HG03095 (cell line): ENCODE results near the gene AIG1.
A peak's percentile ranks its signal among the peaks of the same experiment; 100 is the strongest.
"Not testable (repeated sequence)": the region's sequence is repeated elsewhere in the genome, so short reads cannot be mapped to it uniquely, and the experiment has no call there.

Experiments
- ATAC-seq: cut with Tn5 transposase; IDR thresholded peaks from one replicate; pipeline ENCODE4 v1.9.1; 2021; ENCODE audit warnings: moderate library complexity; ENCODE audit not compliant: unreplicated experiment

The AIG1 gene

DNA sequence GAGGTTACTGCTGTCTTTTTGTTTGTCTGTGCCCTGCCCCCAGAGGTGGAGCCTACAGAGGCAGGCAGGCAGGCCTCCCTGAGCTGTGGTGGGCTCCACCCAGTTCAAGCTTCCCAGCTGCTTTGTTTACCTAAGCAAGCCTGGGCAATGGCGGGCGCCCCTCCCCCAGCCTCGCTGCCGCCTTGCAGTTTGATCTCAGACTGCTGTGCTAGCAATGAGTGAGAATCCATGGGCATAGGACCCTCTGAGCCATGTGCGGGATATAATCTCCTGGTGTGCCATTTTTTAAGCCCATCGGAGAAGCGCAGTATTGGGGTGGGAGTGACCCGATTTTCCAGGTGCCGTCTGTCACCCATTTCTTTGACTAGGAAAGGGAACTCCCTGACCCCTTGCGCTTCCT lies 247.1 kb downstream of the AIG1 start:
- ATAC-seq, result not testable (repeated sequence)

DNA sequence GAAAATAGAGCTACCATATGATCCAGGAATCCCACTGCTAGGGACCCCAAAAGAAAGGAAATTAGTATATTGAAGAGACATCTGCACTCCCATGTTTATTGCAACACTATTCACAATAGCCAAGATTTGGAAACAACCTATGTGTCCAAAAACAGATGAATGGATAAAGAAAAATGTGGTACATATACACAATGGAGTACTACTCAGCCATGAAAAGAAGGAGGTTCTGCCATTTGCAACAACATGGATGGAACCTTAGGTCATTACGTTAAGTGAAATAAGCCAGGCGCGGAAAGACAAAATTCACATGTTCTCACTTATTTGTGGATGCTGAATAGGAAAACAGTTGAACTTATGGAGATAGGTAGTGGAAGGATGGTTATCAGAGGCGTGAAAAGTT lies 252.5 kb downstream of the AIG1 start:
- no peak for ATAC-seq

DNA sequence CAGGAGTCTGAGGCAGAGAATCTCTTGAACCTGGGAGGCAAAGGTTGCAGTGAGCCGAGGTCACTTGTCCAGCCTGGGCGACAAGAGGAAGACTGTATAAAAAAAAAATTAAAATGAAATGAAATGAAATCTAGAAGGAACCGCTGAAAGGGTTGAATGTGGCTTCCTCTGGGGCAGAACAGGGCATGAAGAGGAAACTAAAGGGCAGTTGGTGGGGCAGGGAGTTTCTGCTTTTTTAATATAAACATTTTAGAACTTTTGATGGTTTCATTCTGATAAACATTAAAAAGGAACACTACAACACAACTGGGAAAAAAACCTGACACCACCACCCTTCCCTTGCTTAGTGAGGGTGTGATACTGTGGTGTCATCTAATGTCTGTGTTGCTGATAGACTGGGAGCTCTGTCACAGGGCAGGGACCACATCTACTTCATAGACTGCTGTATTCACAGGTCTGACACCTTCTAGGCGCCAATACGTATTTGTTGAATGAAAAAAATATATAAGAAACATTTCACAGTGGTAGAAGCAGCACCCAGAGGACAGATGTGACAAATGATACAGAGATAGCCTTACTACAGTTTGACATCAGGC lies 260.9 kb downstream of the AIG1 start:
- no peak for ATAC-seq

DNA sequence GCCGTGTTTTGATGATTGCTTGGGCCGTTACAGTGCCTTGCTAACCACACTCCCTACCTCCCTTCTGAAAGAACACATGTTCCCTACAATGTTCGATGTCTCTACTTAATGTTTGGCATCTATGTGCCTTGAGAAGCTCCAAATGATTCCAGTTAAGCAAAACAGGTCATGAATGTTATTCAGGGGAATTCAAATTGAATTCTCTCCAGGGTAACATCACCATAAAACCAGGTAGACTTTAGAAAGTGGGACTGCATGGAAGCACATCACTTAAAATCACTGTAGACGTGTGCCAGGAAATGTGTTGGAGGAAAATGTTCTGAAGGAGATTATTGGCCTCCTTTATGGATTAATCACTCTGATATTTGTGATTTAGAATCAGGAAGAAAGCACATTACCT lies 261.7 kb downstream of the AIG1 start:
- ATAC-seq, result no peak

DNA sequence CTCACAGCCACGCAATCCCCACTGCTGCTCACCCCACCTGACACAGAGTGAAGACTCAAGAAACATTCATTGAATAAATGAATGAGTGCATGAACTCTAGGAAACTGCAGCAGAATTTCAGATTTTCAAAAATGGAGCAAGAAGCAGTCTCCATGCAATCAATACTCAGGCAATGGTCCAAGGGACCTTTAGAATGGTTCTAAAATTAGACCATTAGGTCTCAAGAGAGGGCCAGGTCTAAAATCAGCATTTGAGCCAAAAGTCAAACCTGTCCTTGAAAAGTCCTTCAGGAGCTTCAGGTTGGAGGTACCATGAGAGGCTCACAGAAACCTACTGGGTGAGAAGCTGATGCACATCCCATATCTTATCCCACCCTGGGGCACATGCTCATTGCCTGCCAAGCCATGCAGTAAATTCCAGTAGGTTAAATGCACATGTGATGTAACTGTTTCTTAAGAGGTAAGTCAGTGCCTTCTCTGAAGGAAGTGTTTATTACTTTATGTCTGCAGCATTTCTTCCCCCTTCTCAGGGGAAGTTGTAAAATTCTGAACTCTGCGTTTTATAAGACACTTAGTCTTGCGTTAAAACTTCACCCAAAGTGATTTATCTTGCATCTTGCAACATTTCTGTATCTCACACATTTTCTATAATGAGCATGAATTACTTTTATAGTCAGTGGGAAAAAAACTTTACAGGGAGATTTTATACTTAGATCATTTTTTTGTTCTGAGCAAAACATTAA lies 263.2 kb downstream of the AIG1 start:
- ATAC-seq, result no peak

DNA sequence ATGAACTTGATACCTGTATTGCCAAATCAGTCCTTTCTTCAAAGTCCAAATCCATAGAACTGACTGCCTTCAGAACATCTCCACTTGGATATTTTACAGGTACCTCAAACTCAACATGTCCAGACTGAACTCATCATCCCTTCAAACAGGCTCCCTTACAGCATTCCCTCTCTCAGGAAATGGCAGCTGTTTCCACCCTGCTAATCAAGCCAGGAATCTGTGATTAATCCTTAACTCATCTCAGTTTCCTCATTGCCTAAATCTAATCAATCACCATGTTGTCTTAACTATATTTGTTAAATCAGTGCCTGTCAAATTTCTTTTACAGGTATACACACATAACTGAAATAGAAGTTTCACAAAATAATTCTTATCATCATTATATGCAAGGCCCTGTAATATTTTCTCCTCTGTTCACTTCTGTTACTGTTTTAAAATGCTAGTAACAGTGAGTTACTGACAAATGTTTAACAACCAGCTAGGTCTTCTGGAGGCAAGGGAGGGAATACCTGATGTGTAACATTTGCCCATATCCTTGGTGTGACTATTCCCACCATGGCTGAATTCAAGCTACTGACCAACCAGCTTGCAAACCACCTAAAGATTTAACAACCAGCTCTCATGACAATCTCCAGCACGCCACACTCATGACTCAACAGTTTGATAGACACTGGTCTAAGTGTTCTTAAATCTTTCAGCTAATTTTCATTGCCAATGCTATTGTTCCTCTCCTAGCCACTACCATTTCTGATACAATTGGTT lies 264.9 kb downstream of the AIG1 start:
- no peak for ATAC-seq

DNA sequence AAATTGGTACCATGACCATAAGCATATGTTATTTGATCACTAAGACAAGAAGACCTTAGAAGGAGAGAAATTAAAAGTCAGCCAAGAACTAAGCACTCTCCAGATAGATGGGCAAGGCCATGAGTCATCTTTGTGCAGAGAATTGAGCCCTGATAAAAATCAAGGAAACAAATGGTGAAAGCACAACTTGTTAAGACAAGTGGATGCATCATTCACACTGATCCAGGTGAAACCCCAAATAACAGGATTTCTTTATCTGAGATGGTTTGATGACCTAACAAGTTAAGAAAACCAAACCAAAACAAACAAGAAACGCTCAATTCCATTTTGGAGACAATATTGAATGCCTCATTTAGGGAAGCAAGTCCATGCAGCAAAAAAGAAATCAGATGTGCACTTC lies 268.2 kb downstream of the AIG1 start:
- ATAC-seq, result no peak

DNA sequence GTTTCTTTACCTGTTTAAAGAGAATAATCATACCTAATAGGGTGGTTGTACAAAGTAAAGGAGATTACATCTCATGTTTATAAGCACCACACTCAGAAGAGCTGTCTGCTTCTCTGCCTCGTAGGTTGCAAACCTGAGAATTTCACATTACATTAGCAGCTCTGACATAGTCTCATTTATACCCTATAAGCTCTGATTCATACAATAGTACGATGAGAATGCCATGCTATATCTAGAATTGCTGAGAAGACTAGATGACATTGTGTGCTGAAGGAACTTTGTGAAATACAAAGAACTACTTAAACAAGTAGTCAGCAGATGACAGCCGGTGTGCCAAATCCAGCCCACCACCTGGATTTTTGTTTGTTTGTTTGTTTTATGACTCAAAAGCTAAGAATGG lies 268.6 kb downstream of the AIG1 start:
- no peak for ATAC-seq

DNA sequence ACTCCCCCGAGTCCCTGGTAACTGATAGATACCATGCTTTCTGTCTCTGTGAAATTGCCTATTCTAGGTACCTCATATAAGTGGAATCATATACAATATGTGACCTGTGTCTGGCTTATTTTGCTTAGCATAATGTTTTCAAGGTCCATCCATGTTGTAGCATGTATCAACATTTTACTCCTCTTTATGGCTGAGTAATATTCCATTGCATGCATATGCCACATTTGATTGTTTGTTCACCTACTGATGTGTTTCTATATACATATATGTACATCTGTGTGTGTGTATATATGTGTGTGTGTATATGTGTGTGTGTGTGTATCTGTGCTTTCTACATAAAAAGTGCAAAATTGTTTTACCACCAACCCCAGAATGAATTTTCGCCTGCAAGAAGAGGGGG lies 270.7 kb downstream of the AIG1 start:
- no peak for ATAC-seq

DNA sequence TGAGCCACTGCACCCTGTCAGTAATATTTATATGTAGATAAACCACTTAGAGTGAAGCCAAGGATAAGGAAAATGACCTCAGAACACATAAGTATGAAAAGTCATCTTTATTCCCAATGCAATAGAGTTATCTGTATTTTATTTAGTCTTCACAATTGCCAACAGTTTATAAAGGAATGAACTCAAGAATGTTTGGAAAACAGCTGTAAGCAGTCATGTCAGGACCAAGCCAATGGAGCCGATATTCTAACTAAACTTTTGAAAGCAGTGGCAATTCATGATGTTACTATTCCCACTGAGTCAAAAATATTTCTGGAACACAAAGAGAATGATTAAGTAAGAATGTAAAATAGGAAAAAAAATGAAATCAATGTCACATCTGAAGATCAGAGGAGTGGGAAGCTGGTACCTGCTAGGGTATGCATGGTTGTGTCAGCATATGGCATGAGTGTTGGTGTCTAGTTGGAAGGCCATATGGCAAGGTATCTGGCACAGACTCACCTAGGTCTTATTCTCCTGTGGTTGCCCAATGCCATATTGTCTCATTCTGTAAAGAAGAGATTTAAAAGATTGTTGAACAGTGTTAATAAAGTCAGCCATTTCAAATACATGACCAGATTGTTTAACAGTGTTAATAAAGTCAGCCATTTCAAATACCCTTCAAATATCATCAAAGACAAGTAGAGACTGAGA lies 271.6 kb downstream of the AIG1 start:
- no peak for ATAC-seq

DNA sequence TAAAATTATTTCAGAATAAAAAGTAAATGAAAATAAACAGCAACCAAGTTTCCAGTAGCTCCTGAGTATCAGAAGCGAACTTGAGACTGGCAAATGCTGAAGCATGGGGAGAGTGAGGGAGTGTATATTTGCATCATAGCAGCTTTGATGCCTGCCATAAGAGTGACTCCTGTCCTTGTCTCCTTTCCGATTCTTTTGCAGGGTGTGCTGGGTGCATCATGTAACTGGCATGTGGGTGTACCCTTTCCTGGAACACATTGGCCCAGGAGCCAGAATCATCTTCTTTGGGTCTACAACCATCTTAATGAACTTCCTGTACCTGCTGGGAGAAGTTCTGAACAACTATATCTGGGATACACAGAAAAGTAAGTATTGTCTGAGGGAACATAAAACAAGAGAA lies 272.4 kb downstream of the AIG1 start:
- no peak for ATAC-seq

DNA sequence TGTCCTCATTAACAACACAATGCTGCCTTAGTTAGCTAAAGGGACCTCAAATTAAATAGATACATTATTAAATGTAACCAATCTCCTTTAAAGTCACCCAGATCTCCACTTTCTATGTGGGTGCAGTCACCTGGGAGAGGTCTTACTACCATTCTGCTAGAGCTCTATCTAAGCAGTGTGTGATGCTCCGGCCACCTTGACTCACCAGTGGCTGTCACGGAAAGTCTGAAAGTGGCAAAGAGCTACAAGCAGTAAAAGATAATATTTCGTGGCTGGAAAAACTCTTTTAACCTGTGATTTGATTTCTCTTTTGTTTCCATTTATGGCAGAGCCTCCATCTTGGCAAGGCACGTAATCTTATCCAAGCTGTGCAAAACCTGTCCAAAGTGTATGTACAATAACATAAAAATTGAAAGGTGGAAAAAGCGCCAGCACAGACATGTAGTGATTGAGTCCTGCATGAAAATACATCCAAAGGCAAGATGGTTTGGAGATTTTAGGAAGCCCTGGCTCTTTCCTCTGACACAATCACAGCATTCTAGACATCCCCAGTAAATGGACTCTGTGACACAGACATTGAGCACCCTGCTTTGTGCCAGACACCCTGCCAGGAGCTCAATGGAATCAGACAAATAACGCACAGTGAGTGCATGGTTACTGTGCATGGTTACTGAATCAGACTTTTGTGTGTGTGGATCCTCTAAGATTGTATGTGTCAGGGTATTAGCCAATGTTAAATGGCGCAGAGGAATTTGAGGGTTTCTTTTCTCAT lies 273.2 kb downstream of the AIG1 start:
- ATAC-seq, result no peak

DNA sequence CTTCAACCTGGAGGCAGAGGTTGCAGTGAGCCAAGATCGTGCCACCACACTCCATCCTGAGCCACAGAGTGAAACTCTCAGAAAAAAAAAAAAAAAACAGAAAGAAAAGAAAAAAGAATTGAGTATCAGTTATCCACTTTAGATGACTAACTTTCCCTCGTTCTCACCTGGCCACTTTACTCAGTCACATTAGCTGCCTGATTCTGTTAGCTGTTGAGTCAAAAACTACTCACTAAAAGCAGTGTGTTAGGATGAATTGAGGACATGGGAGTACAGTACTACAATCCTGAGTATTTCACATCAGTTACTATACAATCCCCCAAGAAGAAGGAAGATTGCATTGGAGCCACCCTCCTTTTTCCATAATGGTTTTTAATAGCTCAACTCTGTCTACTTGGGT lies 275.2 kb downstream of the AIG1 start:
- ATAC-seq, result no peak

DNA sequence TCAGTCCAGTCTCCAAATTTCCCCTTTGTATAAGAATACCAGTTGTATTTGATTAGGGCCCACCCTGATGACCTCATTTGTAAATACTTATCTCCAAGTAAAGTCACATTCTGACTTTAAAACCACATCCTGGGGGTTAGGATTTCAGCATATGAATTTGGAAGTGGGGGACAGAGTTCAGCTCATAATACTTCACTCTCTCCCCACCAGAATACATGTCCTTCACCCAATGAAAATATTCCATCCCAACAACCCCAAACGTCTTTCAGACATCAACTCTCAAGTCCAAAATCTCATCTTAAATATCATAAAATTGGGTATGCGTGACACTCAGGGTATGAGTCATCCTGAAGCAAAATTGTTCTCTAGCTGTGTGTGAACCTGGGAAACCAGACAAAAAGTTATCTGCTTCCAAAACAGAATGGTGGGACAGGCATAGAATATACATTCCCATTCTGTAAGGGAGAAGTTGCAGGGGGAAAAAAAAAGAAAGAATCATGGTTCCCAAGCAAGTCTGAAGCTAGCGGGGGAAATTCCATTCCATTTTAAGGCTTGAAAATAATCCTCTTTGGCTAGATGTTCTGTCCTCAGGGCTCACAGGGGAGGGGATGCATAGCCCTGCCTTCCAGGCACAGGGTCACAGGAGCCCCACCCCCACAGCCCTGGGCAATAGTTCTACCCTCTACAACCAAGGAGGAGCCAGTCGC lies 275.9 kb downstream of the AIG1 start:
- ATAC-seq, result no peak

DNA sequence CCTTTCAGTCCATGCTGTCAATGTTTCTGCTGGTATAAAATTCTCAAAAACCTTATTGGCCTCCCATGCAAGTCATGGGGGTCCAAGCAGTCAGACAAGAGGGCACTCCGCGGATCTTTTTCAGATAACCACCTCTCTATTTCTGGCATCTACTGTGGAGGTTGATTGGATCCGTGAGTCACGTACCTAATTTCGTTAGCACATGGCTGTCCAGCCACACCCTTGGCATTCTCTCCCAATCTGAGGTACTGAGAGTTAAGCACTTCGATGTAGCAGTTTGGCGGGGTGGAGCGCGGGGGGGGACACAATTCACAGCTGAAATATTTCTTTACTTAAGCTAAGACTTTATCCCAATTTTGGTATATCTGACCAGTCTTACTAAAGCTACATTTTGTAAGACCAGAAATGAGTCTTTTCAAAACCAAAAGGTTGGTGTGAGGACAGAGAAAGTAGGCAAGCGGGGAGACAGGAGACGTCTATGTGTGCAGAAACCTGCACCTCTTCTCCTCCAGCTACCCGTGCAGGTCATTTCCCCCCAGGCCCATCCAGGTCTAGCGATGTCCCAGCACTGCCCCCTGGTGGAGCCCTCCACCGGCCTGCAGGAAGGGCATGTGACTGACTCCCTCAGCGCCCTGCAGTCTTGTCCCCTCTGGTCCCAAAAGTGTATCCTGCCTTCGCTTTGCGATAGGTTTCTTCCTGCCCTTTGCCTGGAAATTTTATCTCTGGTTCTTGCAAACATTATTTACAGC lies 276.7 kb downstream of the AIG1 start:
- peak; percentile 55 for ATAC-seq

DNA sequence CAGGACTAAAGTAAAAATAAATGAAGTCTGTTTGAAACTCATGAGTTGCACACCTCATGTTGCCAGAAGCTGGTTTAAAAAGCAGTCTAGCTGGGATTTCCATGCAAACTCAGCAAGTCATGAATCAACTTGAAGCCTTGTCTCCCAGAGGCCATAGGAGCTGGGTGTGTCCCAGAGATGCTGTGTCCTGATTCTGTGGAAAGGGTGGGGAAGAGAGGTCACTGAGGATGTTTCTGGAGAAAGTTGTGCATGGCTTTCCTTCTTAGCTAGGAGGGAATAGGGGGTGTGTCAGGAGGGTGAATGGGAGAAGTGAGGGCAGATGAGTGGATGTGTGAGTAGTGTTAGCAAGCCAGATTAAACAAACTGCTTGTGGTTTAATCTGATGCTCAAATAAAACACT lies 278.5 kb downstream of the AIG1 start:
- ATAC-seq, result no peak

DNA sequence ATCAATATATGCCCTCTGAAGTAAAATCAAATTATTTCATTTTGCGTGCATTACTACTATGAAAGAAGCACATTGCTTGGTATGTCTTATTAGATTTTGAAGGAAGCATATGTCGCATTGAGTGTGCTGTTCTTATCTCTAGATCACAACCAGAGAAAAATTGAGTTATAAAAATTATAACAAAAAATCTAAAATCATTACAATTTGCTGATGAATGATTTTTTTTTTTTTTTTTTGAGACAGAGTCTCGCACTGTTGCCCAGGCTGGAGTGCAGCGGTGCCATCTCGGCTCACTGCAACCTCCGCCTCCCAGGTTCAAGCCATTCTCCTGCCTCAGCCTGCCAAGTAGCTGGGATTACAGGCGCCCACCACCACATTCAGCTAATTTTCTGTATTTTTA lies 284.8 kb downstream of the AIG1 start:
- not testable (repeated sequence) for ATAC-seq

DNA sequence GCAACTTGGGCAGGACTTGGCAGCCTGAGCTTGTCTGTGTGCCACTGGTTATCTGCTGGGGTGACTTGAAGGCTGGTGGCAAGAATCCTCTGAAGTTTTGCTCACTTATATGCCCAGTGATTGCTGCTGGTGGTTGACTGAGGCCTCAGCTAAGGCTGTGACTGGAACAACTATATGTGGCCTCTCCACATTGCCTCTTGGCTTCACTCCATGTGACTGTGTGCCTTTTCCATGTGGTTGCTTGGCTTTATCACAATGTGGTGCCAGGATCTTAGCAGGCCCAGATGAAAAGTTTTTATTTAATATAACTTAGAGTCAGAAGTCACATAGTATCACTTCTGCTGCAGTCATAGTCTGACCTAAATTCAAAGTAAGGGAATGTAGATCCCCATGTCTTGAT lies 285.3 kb downstream of the AIG1 start:
- ATAC-seq, result no peak

DNA sequence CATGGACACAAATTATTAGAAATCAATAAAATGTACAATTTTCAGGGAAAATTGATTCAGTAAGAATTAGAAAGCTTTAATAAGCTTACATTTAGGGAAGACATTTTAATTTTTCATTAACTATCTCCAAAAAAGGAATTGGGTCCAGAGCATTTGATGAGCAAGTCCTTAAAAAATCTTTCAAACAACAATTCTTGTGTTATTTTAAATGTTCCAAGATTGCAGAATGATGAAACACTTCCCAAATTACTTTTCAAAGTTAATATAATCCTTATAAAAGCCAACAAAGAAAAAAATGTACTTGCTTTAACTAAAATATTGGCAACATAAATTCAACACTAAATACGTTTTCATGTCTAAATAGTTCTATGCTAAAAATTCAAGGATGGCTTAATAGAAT lies 287.8 kb downstream of the AIG1 start:
- no peak for ATAC-seq

DNA sequence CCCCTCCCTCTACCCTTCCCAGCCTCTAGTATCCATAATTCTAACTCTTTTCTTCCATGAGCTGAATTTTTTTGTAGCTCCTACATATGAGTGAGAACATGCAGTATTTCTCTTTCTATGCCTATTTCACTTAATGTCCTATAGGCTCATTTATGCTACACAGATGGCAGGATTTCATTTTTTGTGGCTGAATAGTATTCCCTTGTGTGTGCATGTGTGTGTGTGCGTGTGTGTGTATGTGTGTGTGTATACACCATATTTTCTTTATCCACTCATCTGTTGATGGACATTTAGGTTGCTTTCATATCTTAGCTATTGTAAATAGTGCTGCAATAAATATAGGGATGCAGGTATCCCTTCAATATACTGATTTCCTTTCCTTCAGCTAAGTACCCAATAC lies 288.8 kb downstream of the AIG1 start:
- no peak for ATAC-seq
